WTC11 (cell line): ENCODE data around the gene AKR1E2.

Experiments
- ZNF423 ChIP-seq: fragments of 250-450 bp; sonication (Bioruptor Pico); IDR thresholded peaks from 2 replicates; pipeline ENCODE4 v2.1.2; 2022; ENCODE audit warnings: mild to moderate bottlenecking, moderate library complexity
- TF ChIP-seq, protein P1 (sequence below): fragments of 200-600 bp; IDR thresholded peaks from 2 replicates; pipeline ENCODE4 v1.8.0; 2022; ENCODE audit warnings: antibody characterized with exemption

- TF ChIP-seq, protein P1, sequence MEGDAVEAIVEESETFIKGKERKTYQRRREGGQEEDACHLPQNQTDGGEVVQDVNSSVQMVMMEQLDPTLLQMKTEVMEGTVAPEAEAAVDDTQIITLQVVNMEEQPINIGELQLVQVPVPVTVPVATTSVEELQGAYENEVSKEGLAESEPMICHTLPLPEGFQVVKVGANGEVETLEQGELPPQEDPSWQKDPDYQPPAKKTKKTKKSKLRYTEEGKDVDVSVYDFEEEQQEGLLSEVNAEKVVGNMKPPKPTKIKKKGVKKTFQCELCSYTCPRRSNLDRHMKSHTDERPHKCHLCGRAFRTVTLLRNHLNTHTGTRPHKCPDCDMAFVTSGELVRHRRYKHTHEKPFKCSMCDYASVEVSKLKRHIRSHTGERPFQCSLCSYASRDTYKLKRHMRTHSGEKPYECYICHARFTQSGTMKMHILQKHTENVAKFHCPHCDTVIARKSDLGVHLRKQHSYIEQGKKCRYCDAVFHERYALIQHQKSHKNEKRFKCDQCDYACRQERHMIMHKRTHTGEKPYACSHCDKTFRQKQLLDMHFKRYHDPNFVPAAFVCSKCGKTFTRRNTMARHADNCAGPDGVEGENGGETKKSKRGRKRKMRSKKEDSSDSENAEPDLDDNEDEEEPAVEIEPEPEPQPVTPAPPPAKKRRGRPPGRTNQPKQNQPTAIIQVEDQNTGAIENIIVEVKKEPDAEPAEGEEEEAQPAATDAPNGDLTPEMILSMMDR, result no peak
- TF ChIP-seq ZNF423 (CRISPR knock-in tag), result no peak
Observed at GRCh38 chr10:4882704-4883078, 56.7 kb downstream of the AKR1E2 start.
